PC-3 (cell line): ENCODE measurements around the gene PSMD1. TPM values are rescaled to one million over a fixed set of nuclear protein-coding genes. Genes with fewer than 3 reads are reported as not detected.

Source experiments
- ATAC-seq: fragments of 200-7000 bp; cut with Tn5 transposase; 2 replicates; pipeline ENCODE4 v1.9.1; 2020; ENCODE audit warnings: mild to moderate bottlenecking, moderate library complexity
- BruUV-seq: library from RNA; stranded (reverse); fragments of 400-500 nt; replicated peaks from 2 replicates; lab custom pipeline; 2021; lab: Mats Ljungman, UMichigan
- CTCF ChIA-PET: fragments of 300-600 bp; sonication (Branson Sonifier 250); formaldehyde crosslinking; loops from one replicate; lab custom pipeline; 2022; ENCODE audit warnings: antibody characterized with exemption; lab: Charles Lee
- POLR2A ChIA-PET: fragments of 300-600 bp; sonication (Branson Sonifier 250); formaldehyde crosslinking; loops from one replicate; lab custom pipeline; 2022; ENCODE audit warnings: antibody characterized with exemption; ENCODE audit not compliant: unreplicated experiment; lab: Charles Lee
- DNase-seq: peaks from one replicate; pipeline ENCODE4 v3.0.0-alpha.2; 2015
- H2AFZ ChIP-seq: fragments of 300-600 bp; sonication (generic); 2 replicates; pipeline ENCODE4 v1.6.0; 2016; ENCODE audit warnings: antibody characterized with exemption, low read length
- H3F3A ChIP-seq: fragments of 300-600 bp; sonication (generic); one replicate; pipeline ENCODE4 v1.6.0; 2017; ENCODE audit warnings: antibody characterized with exemption, low read length, control low read depth, mild to moderate bottlenecking; ENCODE audit not compliant: unreplicated experiment
- H3K27ac ChIP-seq: fragments of 300-600 bp; sonication (generic); 2 replicates; pipeline ENCODE4 v1.5.1; 2016; ENCODE audit warnings: mild to moderate bottlenecking, low read length
- H3K27me3 ChIP-seq: fragments of 300-600 bp; sonication (generic); 2 replicates; pipeline ENCODE4 v1.6.1; 2016; ENCODE audit warnings: low read length, mixed read lengths
- H3K36me3 ChIP-seq: fragments of 300-600 bp; sonication (generic); 2 replicates; pipeline ENCODE4 v1.6.1; 2016; ENCODE audit warnings: low read depth, mixed run types, low read length, mixed read lengths
- H3K4me1 ChIP-seq: fragments of 300-600 bp; sonication (generic); 2 replicates; pipeline ENCODE4 v1.5.1; 2016; ENCODE audit warnings: low read length; ENCODE audit not compliant: insufficient read depth
- H3K4me2 ChIP-seq: fragments of 300-600 bp; sonication (generic); 2 replicates; pipeline ENCODE4 v1.6.0; 2016; ENCODE audit warnings: low read length
- H3K4me3 ChIP-seq: fragments of 300-600 bp; sonication (generic); 2 replicates; pipeline ENCODE4 v1.5.1; 2016; ENCODE audit warnings: mild to moderate bottlenecking, low read length, mixed read lengths
- H3K79me2 ChIP-seq: fragments of 300-600 bp; sonication (generic); 2 replicates; pipeline ENCODE4 v1.6.1; 2017; ENCODE audit warnings: low read length, mixed read lengths
- H3K9ac ChIP-seq: fragments of 300-600 bp; sonication (generic); 2 replicates; pipeline ENCODE4 v1.6.0; 2016; ENCODE audit warnings: mild to moderate bottlenecking, low read length
- H3K9me2 ChIP-seq: fragments of 300-600 bp; sonication (generic); replicated peaks from 2 replicates; pipeline ENCODE4 v1.6.1; 2016; ENCODE audit warnings: mixed run types, low read length, mixed read lengths
- H3K9me3 ChIP-seq: fragments of 300-600 bp; sonication (generic); 2 replicates; pipeline ENCODE4 v1.6.1; 2016; ENCODE audit warnings: low read length, mixed read lengths
- H4K20me1 ChIP-seq: fragments of 300-600 bp; sonication (generic); 2 replicates; pipeline ENCODE4 v1.6.1; 2016; ENCODE audit warnings: low read length, mixed read lengths
- CTCF ChIP-seq: fragments of 300-600 bp; sonication (generic); conservative IDR thresholded peaks from 2 replicates; pipeline ENCODE4 v1.5.1; 2017; ENCODE audit warnings: antibody characterized with exemption, low read depth, mild to moderate bottlenecking, low read length
- EZH2 ChIP-seq: fragments of 300-600 bp; sonication (generic); IDR thresholded peaks from one replicate; pipeline ENCODE4 v1.6.1; 2017; ENCODE audit warnings: antibody characterized with exemption, mild to moderate bottlenecking, low read length; ENCODE audit not compliant: unreplicated experiment
- EZH2phosphoT487 ChIP-seq: fragments of 300-600 bp; sonication (generic); IDR thresholded peaks from 2 replicates; pipeline ENCODE4 v1.6.1; 2018; ENCODE audit warnings: mild to moderate bottlenecking, antibody characterized with exemption, low read length, borderline replicate concordance
- intact Hi-C: fragments of 100-400 bp; cut with micrococcal nuclease; formaldehyde crosslinking; loops from 2 replicates; pipeline ENCODE4 v1.9.0; 2023
- total RNA-seq: library from RNA; depleted of rRNA; stranded (reverse); fragments of >200 nt; gene quantifications from 2 replicates; pipeline ENCODE4 v1.2.3, GENCODE V29; 2014

Gene PSMD1
- total RNA-seq, 1 experiment from 2014 or later, result 154 TPM

- Histone ChIP-seq H3K27ac (no peak overlapping the region), H3K9me3 (no peaks in the 10 kb centered on the region), H3K4me3 (no peak overlapping the region), H4K20me1 (no peaks in the 10 kb centered on the region), H3K9me2 (no peaks in the 10 kb centered on the region), H3K4me1 (peaks cover 23% of the 10 kb centered on the region), H2AFZ (no peak overlapping the region), H3K27me3 (no peaks in the 10 kb centered on the region), H3K4me2 (no peak overlapping the region), H3K9ac (no peak overlapping the region), H3K36me3 (no peaks in the 10 kb centered on the region; the same call in 1 of the 2 replicates), H3F3A (no peaks in the 10 kb centered on the region), H3K79me2 (peaks cover 11% of the 10 kb centered on the region; the same call in 1 of the 2 replicates)
- intact Hi-C loops, result no loop called here
- POLR2A ChIA-PET, result interaction anchor here (0.6 kb wide), 1 partner anchor 9 kb away, joined by 3 read pairs; no protein-coding TSS in a partner anchor
- no peak for TF ChIP-seq CTCF
- TF ChIP-seq EZH2phosphoT487, result no peak
- TF ChIP-seq EZH2, result no peak
- no peak for ATAC-seq
- CTCF ChIA-PET, result no interaction called here
- no TSS peak for BruUV-seq
- no peak for DNase-seq
Observed at GRCh38 chr2:231203087-231203486, 146.4 kb downstream of the PSMD1 start.

- Histone ChIP-seq H3F3A (no peaks in the 10 kb centered on the region), H3K36me3 (no peaks in the 10 kb centered on the region; the same call in 1 of the 2 replicates), H3K4me2 (no peak overlapping the region), H3K9ac (no peak overlapping the region), H2AFZ (no peak overlapping the region), H4K20me1 (no peaks in the 10 kb centered on the region), H3K9me2 (no peaks in the 10 kb centered on the region), H3K9me3 (no peaks in the 10 kb centered on the region), H3K27ac (no peak overlapping the region), H3K79me2 (peaks cover 11% of the 10 kb centered on the region; the same call in 1 of the 2 replicates), H3K4me1 (peaks cover 23% of the 10 kb centered on the region), H3K27me3 (no peaks in the 10 kb centered on the region), H3K4me3 (no peak overlapping the region)
- POLR2A ChIA-PET, result no interaction called here
- TF ChIP-seq EZH2phosphoT487 (no peak), EZH2 (no peak), CTCF (no peak)
- ATAC-seq, result no peak
- DNase-seq, result no peak
- intact Hi-C loops, result no loop called here
- CTCF ChIA-PET, result no interaction called here
- BruUV-seq, result no TSS peak
Observed at GRCh38 chr2:231204146-231204545, 147.5 kb downstream of the PSMD1 start.

GRCh38 chr2:231204581-231204980 is 147.9 kb downstream of the PSMD1 start:
- ChIA-PET POLR2A (no interaction called here), CTCF (no interaction called here)
- Histone ChIP-seq H3K9ac (no peak overlapping the region), H3K9me3 (no peaks in the 10 kb centered on the region), H3K36me3 (no peaks in the 10 kb centered on the region; the same call in 1 of the 2 replicates), H4K20me1 (no peaks in the 10 kb centered on the region), H3F3A (no peaks in the 10 kb centered on the region), H3K9me2 (no peaks in the 10 kb centered on the region), H2AFZ (no peak overlapping the region), H3K27me3 (no peaks in the 10 kb centered on the region), H3K4me2 (no peak overlapping the region), H3K4me1 (peaks cover 18% of the 10 kb centered on the region), H3K79me2 (peaks cover 8% of the 10 kb centered on the region; the same call in 1 of the 2 replicates), H3K4me3 (no peak overlapping the region), H3K27ac (no peak overlapping the region)
- no TSS peak for BruUV-seq
- DNase-seq (no peak), ATAC-seq (no peak)
- intact Hi-C loops, result no loop called here
- TF ChIP-seq EZH2phosphoT487 (no peak), EZH2 (no peak), CTCF (no peak)
